Adipose tissue (tissue), 3 donors: Measurements from ENCODE around the gene UFC1. TPM values are rescaled to one million over a fixed set of nuclear protein-coding genes. Genes with fewer than 3 reads are reported as not detected.
A peak's percentile ranks its signal among the peaks of the same experiment; 100 is the strongest.

Source experiments
- H3K27ac ChIP-seq: one replicate; pipeline ENCODE4 v1.5.1; 2013; ENCODE audit warnings: low read depth, low read length
- WGBS, 3 donors: extraction: QIAGEN DNeasy Blood & Tissue Kit; methylation state at CpG; one replicate each; pipeline ENCODE4 v1.1.7; 2013; 5-methylcytosine and 5-hydroxymethylcytosine counted together
- polyA plus RNA-seq, 3 donors: library from polyadenylated mRNA; stranded (reverse); fragments of 200-250 nt; gene quantifications; one replicate each; pipeline ENCODE4 v1.2.3, GENCODE V29; 2013
- donor health status: healthy with polysubstance abuse.
- donor health status: Bipolar disorder and iron deficiency.
- donor health status: healthy.

The UFC1 gene
- polyA plus RNA-seq, 3 donors, result 100 to 147 (median 131) TPM

- H3K27ac ChIP-seq, result no peak overlapping the region
- WGBS, 3 donors, result 83 to 93% (median 93%) methylated on average over 5 of the region's 5 CpGs
Observed at GRCh38 chr1:161163793-161164192, 10.0 kb downstream of the UFC1 start.

- 60 to 70% (median 65%) methylated on average over 14 of the region's 14 CpGs for WGBS, 3 donors
Observed at GRCh38 chr1:161164901-161165610, 11.3 kb downstream of the UFC1 start.

DNA sequence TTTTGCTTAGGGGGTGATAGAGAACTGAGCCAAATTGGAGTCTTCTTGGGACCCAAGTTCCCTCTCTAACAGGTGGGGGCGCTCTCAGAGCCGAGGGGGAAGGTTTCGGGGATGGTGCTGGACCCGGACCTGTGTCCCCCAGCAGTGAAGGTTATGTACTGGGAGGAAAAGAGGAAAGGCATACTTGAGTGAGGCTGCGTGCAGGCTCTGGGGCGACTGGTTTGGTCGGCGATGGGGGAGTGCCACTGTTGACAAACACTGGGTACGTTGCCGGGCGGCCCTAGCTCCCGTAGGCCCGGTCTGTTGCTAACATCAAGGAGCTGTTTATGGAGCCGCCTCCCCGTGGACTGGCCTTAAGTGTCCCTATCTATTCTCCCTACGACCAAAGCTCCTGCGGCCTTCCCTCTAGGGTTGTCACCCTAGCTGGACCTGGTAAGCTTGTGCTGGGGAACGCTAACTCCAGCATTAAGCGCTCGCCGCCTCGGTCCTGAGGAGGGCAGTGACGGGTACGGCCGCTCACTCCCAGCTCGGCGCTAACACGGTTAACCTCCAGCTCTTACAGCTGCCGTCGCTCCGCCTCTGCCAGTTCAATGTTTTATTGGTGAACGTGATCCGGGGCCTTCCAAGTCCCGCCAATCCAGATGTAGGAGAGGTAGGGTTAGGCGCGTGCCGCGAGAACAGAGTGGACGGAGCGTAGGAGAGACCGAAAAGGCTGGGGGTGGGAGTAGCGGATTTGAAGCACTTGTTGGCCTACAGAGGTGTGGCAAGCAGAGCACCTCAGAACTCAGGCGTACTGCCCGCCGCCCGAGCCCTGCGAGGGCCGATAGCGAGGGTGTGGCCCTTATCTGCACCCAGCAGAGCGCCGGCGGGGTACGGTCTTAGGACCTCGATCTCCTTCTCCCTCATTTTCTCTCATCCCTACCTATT is 12.2 kb downstream of the UFC1 start, which contains the start of gene PPOX:
Gene PPOX (plus strand): TSS at position 685 of the 927 bp plus-strand sequence. CDS start 422 bp downstream, outside the sequence.
- H3K27ac ChIP-seq, result peak within 1 kb of the TSS; percentile 70
- 0 to 1% (median 1%) methylated on average over 54 of the region's 54 CpGs for WGBS, 3 donors

More at GRCh38 chr1:161164901-161165610, 11.3 kb downstream of the UFC1 start:
- H3K27ac ChIP-seq, result peak overlapping the region; percentile 31

- 6 to 10% (median 8%) methylated on average over 33 of the region's 33 CpGs for WGBS, 3 donors
- no peak overlapping the region for H3K27ac ChIP-seq
Observed at GRCh38 chr1:161166669-161167548, 13.1 kb downstream of the UFC1 start.

- H3K27ac ChIP-seq, result no peak overlapping the region
- WGBS, 3 donors, result 93 to 97% (median 94%) methylated on average over 9 of the region's 9 CpGs
Observed at GRCh38 chr1:161168906-161169305, 15.1 kb downstream of the UFC1 start.

GRCh38 chr1:161171191-161171590 is 17.4 kb downstream of the UFC1 start:
- 60 to 73% (median 64%) methylated on average over 5 of the region's 5 CpGs for WGBS, 3 donors
- H3K27ac ChIP-seq, result no peak overlapping the region

GRCh38 chr1:161171696-161172095 is 17.9 kb downstream of the UFC1 start:
- WGBS, 3 donors, result 82 to 83% (median 83%) methylated on average over 12 of the region's 12 CpGs
- H3K27ac ChIP-seq, result no peak overlapping the region

GRCh38 chr1:161172349-161172748 is 18.6 kb downstream of the UFC1 start:
- no peak overlapping the region for H3K27ac ChIP-seq
- 54 to 87% (median 82%) methylated on average over 1 of the region's 1 CpG for WGBS, 3 donors

- WGBS, 3 donors, result 21 to 51% (median 38%) methylated on average over 4 of the region's 4 CpGs
- no peak overlapping the region for H3K27ac ChIP-seq
Observed at GRCh38 chr1:161172776-161173376, 19.1 kb downstream of the UFC1 start.

GRCh38 chr1:161173711-161174110 is 19.9 kb downstream of the UFC1 start:
- 92 to 95% (median 93%) methylated on average over 11 of the region's 11 CpGs for WGBS, 3 donors
- H3K27ac ChIP-seq, result no peak overlapping the region

GRCh38 chr1:161174911-161175310 is 21.1 kb downstream of the UFC1 start:
- H3K27ac ChIP-seq, result no peak overlapping the region
- 93 to 96% (median 96%) methylated on average over 11 of the region's 11 CpGs for WGBS, 3 donors

DNA sequence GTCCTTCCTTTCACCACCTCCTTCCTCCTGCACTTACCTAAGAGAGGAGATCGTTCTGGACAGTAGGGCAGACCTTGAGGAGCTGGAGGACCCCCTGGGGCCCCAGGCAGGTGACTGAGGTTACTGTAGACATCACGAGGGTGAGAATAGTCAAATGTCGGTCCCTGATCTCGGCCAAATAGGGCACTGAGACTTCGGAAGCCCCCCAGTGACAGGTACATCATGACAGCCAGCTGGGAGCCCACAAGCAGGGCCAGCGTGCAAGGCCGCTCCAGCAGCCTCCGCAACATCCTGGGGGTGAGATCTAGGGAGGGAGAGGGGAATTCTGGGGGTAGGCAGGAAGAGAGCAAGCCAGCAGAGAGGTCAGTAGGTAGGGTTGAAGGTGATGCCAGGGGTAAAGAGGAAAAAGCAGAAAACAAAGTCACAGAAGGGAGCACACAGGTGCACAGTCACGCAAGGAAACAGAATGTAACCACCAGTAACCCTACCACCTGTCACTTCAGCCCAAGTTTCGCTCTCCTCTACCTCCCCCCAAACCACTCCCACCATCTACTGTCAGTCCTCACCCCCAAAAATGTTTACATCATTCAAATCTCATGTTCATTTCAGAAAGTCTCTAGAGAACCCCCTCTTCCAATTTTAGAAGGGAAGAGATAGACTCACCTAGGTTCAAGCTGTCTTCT is 22.1 kb downstream of the UFC1 start:
- H3K27ac ChIP-seq, result no peak overlapping the region
- WGBS, 3 donors, result 80 to 91% (median 89%) methylated on average over 10 of the region's 10 CpGs

GRCh38 chr1:161176468-161177111 is 22.8 kb downstream of the UFC1 start:
- H3K27ac ChIP-seq, result no peak overlapping the region
- 10 to 18% (median 18%) methylated on average over 16 to 17 of the region's 17 CpGs for WGBS, 3 donors

DNA sequence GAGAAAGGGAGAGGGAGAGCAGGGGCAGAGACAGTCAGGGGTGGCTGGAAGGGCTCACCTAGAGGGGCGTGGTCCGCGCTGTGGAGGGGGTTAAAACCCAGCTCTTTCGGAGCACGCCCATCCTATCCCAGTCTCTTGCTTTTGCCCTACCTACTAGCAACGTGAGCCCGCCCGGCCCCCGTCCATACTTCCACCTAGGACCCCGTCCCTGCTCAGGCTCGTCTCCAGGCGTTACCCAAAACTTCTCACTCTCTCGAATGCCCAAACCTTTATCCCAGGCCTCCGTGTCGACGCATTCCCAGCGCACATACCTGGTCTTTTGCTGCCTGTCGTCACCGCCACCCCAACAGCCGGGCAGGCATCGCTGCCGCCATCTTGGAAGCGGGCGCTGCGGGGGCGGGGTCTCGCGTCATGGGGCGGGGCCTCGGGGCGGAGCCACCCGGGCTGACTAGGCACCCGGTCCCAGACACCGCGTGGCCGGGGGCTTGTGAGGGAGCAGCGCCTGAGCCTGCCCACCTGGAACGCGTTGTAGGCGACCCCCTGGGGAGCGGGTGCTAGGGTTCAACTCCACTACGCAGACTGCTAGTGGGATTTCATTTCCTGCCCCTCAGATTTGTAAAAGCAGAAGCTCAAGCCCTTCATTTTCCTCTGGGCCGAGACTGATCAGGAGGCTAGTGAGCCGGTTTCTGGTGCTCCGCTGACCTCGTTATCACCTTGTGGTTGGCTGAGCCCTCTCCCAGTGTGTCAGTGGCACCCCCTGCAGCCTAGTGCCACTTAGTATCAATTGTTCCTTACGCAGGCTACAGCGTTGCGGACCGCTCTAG is 23.5 kb downstream of the UFC1 start, which contains the start of gene B4GALT3:
Gene B4GALT3 (minus strand): TSS at position 396 of the 824 bp plus-strand sequence. CDS start 1,447 bp downstream, outside the sequence.
- WGBS, 3 donors, result 2 to 5% (median 5%) methylated on average over 50 of the region's 50 CpGs
- H3K27ac ChIP-seq, result peak within 1 kb of the TSS; percentile 93

DNA sequence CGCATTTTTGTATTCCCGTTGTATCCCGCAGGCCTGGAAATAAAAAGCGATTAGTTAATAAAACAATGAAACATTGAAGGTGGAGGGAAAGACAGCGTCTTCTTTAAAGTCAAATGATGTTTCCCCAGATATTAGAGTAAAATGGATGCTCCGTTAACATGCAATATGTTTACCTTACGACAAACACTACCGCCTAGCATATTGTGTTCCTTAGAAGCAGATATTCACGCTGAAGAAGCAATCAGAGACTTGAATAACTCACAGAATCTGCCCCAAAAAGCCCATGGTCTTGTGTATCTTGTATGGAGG is 24.1 kb downstream of the UFC1 start:
- H3K27ac ChIP-seq, result no peak overlapping the region
- WGBS, 3 donors, result 35 to 72% (median 71%) methylated on average over 9 of the region's 9 CpGs

DNA sequence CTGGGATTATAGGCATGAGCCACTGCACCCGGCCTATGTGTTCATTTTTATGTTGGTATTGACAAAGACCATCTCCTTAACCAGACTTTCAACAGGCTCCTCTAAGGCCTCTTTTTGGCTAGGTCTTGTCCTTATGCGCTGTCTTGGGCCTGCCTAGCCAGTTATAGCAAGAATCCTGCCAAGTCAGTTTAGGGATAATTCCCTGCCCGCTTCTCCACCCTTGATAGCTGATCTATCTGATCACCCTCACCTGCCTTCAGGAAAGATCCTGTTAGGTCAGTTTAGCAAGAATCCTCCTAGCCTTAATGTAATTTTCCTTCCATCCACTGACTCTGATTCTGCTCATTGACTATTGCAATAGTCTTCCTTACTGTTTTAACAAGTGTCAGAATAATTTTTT is 25.9 kb downstream of the UFC1 start:
- H3K27ac ChIP-seq, result no peak overlapping the region
- WGBS, 3 donors, result 93 to 97% (median 96%) methylated on average over 3 of the region's 3 CpGs
